Measurements from ENCODE around the gene RIN1.
A peak's percentile ranks its signal among the peaks of the same experiment; 100 is the strongest.

Gene RIN1

DNA sequence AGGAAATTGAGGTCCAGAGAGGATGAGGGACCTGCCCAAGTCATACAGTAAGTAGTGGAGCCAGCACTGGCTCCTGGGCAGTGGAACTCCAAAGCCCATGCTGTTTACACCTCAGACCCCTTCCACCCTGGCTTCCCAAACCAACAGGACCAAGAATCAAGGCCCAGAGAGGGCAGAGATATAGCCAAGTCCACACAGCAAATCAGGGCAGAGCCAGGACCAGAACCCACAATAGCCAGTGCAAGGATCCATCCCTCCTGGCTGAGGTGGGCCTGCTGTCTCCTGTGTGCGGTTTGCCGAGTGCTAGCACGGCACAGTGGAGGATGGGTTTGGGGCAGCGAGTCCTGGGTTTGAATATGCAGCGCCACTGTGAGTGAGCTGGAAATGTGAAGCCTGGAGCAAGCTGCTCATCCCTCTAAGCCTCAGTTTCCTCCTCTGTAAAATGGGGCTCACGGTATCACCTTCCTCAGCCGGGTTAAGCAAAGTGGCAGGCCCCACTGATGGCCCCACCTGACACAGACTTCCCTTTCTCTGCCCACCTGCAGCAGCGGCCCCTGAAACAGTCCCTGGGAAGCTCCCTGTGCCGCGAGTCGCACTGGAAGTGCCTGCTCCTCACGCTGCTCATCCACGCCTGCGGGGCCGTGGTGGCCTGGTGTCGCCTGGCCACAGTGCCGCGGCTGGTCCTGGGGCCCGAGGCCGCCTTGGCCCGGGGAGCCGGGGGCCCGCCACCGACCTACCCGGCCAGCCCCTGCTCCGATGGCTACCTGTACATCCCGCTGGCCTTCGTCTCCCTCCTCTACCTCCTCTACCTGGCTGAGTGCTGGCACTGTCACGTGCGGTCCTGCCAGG is 42.2 kb downstream of the RIN1 start:
- DNase-seq = no peak

DNA sequence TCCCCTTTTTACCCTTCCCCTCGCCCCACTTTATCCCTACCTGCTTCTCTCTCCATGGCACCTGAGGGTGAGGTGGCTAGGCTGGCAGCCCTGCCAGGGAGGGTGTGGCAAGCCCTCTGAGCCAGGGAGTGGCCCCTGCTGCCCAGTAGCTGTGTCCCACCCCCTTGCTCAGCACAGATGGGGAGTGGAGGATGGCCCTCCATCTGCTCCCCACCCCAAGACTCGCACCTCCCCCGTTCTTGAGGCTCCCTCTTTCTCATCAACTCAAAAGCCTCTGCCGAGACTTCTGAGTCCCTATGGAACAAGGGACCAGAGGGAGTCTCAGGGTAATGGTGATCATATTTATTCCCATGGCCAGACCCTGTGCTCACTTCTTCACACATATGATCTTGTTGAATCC is 42.9 kb downstream of the RIN1 start:
- no peak for DNase-seq

DNA sequence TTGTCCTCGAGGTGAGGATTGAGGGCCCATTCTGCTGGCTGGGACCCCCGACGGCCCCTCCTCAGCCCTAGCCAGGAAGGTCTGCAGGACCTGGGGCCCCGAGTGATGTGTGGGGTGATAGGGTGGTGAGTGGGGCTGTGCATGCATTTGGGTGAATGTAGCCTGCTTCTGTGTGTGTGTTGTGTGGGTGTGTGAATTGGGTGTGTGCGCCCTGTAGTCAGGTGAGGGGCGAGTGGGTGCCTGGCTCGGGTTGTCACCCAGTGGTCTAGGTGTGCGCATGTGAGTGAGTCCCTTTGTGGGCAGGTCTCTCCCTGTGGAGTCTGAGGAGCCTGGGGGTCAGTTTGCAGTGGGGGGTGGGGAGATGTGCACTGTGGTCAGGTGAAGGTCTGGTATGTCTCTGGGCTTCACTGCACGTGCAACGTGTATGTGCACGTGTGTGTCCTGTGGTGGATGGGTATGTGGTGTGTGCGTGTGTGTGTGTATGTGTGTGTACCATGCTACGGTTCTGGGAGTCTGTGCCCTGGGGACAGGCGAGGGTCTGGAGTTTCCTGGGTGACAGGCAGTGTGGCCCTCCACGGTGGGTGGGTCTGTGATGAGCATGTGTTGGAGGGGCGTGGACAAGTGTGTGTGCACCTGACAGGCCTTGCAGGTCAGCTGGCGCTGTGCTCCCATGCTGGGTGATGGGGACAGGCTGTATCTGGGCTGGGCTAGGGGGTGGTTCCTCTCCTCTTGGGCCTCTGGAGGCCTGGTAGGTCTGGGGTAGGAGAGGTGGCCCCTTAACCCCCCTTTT is 43.5 kb downstream of the RIN1 start:
- DNase-seq = no peak

DNA sequence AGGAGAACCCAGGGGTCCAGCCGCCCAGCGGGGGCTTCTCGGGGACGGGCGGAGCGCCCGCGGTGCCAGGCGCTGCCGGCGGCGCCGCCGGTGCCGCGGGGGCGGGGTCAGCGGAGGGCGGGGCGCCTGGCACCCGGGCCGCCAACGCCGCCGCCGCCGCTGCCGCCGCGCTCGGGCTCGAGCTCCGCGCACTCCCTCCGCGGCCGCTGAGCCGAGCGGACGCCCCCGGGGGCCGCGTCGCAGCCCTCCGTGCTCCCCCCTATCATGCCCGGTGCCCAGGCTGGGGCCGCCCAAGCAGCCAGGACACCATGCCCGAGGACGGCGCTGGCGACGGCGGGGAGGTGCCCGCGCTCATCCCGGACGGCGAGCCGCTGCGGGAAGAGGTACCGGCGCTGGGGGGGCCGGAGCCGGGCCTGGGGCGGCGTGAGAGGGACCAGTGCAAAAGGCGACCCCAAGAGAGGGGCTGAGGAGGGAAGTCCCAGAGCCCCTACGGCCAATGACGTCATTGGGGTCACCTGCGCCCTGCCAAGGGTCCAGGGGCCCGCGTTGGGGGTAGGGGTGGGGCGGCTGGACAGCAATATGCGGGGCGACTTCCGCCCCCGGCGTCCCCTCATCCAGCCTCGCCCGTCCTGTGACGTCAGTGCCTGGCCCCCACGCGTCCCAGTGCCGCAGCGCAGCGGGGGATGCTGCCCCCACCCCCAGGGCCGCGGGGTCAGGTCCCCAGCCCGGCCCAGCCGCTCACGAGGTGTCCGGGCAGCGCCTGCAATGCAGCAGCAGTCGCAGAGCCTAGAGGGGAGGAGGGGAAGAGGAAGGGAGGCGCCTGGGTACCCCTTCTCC is 44.3 kb downstream of the RIN1 start, which contains the start of gene TMEM151A:
Gene TMEM151A, plus strand, starts transcription at position 189 of the 837 bp plus-strand sequence. Its CDS starts 120 bp downstream, at position 309.
- DNase-seq = peak; percentile 43

DNA sequence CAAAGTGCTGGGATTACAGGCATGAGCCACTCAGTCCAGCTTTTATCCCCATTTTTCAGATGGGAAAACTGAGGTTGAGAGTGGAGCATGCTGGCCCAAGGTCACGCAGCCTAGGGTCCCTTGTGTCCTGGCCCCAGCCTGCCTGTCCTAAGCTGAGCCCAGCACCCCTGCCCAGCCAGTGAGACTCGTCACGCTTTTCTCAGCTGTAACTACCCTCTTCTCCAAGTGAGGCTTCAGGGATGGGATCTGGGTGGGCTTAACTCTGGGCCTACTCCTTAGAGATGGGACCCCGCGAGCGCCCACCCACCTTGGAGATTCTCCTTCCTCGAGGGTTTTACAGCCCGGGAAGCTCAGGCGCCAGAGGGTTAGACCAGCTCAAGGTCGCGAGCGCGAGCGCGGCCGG is 44.9 kb downstream of the RIN1 start:
- DNase-seq = no peak

DNA sequence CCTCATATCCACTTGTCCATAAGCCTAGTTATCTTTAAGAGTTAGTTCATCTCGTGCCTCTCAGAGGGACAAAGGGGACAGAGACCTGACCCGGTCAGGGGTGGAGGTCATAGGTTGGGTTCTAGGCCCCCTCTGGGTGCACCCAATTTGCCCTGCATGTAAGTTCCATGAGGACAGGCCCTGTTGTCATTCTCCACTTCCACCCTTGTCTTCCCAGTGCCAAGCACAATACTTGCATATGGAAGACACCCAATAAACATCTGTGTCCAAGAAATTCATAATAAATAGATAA is 46.0 kb downstream of the RIN1 start:
- DNase-seq = no peak

DNA sequence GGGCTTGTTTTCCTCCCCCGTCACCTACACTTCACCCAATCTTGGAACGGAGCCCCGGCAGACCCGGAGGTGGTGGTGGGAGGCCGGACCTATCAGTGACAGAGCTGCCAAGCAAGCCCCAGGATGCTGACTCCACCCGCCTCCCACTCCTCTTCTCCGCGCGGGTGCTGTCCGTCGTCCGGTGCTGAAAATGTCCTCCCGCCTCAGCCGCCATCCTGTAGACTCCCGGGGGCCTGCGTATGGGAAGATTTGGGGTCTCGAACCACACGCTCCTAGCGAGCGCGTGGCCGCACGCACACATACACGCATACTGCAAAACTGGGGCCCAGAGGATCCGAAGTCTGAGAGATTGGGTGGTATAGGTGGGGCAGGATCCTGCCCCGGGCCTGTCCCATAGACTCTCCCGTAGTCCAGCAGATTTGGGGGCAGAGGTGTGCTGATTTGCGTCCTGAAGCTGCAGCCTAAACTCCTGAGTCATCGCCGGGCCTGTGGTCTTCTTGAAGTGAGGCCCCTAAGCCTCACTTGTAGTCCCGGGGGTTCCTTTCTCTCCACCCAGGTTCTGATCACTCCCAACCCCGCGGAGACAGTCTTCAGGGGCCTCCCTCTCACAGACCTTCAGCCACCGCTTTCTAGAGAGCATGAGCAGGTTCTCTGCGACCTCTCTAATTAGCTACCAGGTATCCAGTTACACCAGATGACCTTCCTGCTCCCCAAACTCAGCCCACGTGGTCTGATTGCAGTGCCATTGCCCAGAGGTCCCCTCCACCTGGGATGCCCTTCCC is 46.5 kb downstream of the RIN1 start:
- no peak for DNase-seq

DNA sequence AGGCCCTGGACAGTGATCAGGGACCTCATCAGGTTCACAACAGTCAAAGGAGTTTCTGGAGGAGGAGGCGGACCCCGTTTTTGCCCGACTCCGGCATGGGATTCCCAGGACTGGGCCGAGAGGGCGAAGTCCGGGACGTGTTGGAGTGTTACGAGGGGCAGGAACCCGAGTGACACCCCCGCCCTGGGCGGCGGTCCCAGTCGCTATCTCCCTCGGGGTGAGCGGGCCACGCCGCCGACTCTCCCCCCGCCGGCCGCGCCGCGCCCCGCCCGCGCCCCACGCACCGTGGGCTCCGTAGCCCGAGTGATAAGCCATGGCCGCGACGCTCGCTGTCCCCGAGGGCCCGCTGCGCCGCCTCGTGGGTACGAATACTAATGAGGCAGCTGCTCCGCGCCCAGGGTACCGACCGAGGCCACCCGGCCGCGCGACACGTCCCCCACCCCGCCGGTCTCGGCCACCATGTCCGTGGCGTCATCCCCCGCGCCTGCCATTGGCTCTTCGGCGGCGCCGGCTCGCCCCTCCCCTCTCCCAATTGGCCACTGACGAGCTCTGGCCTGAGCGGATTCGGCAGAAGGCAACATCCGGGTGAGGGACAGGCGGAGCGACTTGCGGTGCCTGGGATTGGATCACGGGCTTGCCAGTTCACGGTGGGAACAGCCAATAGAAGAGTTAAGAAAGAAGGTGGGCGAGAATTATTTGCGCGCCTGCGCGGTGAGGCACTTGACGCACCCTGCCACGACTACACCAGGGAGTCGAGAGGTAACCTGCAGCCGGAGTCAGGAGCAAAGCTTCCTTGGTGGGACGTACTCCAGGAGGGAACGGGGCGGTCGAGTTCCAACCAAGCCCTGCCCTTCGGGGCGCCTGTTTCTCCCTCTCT is 47.3 kb downstream of the RIN1 start, which contains the start of gene YIF1A:
Gene YIF1A, minus strand, starts transcription at position 473 of the 877 bp plus-strand sequence. Its CDS starts 158 bp downstream, at position 315.
- DNase-seq = peak; percentile 98

DNA sequence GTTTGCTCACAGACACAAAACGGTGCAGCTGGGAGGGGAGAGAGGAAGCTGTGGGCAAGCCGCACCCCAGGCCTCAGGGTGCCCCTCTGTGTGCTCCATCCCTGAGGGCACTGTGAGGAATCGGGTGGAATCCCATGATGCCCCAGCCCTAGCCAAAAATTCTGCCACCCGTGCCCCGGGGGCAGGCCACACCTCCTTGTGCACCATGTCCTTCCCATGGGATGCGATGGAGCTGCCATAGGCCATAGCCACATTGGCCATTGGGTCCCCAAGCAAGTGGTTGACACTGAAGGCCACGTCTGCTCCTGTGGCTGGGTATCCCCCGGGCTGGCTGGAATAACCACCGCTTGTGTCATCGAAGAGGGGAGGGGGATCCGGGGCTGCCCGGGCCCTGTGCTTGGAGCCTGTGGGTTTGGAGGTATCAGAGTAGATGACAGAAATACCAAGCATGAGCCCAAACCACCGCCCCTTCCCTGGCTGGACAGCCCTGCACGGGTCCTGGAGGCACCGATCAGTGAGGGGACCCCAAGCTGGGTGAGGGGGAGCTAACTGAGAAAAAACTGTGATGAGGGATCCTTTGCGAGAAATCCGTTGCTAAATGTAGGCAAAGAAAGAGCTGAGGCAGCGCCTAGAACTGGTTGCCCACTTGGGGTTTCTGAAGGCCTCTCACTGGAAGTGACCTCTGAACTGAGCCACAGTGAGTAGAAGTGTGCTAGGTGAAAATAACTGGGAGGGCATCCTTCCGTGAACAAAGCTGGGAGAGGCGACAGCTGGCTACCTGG is 48.2 kb downstream of the RIN1 start:
- DNase-seq = no peak

DNA sequence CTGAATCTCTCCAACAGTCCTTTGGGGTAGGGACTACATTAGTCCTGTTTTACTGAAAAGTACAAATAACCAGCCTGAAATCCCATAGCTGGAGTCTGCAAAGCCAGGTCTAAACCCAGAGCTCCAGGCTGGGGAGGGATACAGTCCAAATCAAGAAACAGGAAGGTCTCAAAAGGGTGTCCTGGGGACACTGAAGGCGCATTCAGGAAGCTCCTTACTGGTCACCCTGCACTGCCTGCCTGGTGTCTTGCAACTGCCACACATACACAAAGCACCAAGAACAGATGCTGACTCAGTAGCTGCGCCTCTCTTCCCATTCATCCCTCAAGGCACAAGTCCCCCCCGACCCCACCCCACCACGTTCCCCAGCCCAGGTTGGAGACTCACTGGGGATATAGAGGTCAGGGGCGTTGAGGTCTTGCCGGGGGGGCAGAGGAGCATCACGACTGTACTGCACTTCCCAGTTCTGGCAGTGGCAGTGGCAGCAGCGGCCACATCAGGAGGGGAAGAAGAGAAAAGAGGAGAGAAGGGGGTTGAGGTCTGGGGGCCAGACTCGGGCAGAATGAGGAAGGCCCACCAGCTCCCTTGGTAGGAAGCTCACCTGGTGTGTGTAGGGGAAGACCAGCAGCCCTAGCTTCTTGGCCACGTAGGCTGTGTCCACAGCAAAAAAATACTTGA is 48.9 kb downstream of the RIN1 start:
- DNase-seq = no peak

DNA sequence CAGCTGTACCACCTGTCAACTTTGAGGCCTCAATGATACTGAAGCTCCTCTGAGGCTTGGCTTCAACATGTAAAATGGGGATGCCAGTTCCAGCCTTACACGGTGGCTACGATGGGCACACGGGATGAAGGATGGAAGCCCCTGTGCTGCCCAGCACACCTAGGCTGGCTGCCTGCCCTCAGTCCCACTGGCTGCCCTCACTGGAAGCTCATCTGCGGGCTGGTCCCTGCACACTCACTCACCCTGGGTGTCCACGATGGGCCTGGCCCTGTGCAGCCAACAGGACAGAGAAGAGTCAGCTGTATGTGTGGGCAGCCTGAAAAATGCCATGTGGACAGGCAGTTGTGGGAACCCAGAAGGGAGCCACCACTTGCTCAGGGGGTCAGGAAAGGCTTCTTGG is 49.5 kb downstream of the RIN1 start:
- no peak for DNase-seq

DNA sequence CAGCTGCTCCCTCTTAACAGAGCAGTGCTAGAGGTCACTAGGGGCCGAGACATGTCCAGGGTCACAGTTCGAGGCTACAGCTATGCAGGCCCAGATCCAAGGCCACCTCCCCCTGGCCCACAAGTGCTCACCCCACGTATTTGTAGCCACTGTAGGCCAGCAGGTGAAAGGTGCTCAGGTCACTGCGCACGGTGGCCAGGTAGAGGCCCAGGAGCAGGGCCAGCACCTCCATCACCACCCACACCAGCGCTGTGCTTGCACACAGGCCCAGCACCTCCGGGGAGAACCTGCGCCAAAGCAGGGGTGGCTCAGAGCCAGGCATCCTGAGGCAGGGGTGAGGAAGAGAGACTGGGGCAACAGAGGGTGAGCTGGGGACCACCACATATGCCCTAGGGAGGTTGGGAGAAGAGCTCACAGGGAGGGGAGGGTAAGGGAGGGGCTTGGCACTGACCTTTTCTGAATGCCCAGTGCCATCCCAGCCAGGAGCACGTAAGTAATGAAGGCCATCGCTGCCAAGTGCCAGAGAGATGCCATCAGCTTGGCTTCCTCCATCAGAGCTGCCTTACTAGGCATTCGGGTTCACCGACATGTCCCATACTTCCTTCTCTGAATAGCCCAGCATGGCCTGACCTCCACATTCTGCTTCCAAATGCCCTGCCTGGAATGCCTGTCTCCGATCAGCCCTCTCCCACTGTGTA is 50.8 kb downstream of the RIN1 start:
- no peak for DNase-seq

DNA sequence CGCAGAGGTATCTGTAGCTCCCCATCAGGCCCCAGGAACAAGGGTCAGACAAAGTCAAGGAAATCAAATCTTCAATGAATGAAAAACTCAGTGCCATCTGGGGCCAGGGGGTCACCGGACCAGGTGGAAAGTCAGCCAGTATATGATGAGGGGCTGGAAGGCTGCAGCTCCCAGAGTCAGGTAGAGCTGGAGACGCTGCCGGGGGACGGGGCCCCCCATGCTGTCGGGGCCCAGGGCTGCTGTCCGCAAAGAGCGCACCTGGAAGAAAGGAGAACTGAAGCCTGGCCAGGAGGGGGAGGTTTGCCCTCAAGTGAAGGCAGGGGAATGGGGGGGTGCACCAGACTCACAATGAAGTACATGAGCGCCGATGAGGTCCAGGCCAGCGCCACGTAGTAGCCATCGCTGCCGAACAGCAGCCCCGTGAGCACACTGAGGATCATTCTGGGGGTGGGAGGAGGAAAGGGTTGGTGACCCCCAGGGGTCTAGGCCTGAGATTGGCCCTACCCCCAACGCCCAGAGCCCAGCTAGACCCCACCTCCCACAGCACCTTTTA is 51.6 kb downstream of the RIN1 start:
- no peak for DNase-seq

DNA sequence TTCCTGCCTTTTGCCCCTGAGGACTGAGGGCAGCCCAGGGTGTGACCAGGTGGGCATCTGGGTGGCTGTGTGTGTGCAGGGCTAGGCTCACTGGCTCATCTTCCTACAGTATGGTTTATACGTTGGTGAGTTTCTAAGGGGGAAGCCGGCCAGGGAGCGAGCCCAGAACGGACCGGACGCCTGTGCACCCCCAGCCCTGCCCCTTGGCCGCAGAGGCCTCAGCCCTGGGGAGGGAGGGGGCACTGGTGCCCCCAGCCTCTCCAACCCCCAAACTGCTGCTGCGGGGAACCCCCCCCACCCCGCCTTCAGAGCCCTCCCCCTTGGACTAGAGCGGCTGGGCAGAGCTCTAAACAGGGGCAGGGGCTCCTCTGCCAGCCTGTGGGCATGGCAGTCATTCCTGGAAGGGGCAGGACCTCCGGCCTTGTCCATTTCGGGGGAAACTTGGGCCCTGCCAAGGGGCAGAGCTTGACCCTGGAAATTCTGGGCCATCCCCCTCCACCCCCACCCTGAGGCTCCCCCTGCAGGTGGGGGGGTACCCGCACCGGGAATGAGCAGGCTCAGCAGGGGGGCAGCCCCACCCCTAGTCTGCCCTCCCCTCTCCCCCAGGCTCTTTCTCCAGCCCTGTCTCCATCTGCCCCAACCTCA is 52.7 kb downstream of the RIN1 start:
- DNase-seq = no peak

DNA sequence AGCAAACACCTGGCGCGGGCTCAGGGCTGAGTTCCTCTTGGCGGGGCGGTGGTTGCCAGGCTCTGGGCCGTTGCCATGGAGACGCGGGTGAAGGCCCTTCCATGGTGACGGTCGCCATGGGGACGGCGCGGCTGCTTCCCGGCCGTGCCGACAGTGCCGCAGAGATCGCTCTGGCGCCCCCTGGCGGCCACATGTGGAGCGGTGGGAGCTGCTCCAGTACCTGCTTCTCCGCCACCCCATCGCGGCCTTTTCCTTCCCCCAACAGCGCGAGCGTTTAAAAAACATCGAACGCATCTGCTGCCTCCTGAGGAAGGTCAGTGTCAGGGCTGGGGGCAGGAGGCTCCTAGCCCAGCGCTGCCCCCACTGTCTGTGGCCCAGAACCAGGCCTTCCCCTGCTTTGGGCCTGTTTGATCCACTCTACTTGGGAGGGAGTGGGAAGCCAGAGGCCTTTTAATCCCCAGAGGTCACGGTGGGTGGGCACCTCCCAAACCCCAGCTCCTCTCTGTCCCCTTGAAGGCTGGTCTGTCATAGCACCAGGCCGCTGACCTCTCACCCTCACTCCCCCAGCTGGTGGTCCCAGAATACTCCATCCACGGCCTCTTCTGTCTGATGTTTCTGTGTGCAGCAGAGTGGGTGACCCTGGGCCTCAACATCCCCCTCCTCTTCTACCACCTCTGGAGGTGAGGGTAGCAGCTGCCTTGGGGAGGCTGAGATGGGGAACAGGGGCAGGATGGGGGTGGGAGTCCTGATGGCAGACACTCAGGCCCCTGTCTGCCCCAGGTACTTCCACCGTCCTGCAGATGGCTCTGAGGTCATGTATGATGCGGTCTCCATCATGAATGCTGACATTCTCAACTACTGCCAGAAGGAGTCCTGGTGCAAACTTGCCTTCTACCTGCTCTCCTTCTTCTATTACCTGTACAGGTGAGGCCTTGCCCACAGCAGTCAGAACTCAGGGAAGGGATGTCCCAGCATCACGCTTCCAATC is 53.5 kb downstream of the RIN1 start:
- peak; percentile 98 for DNase-seq
